Spleen (tissue), 11 donors: ENCODE measurements around the gene IER5. TPM values are rescaled to one million over a fixed set of nuclear protein-coding genes. Genes with fewer than 3 reads are reported as not detected.

Experiments used
- DNase-seq: peaks from one replicate; pipeline ENCODE4 v3.0.0-alpha.2; 2020
- H3K27ac ChIP-seq, 8 donors: fragments of 200-600 bp; sonication (generic) in 7 of 8; 1 replicate in 4 of 8; 2 replicates in 4 of 8; pipeline versions ENCODE4 v1.5.0 to v1.8.0; 2016 to 2021; ENCODE audit warnings: inconsistent platforms in 4 of 8, mild to moderate bottlenecking in 4 of 8, moderate library complexity in 1 of 8
- H3K27me3 ChIP-seq, 7 donors: fragments of 200-600 bp; sonication (generic) in 6 of 7; replicated peaks in 1 of 7; 1 replicate in 4 of 7; 2 replicates in 3 of 7; pipeline versions ENCODE4 v1.5.0 to v1.8.0; 2016 to 2021; ENCODE audit warnings: inconsistent platforms in 3 of 7, mild to moderate bottlenecking in 1 of 7
- H3K36me3 ChIP-seq, 6 donors: fragments of 200-600 bp; sonication (generic) in 5 of 6; 1 replicate in 4 of 6; 2 replicates in 2 of 6; pipeline versions ENCODE4 v1.5.0 to v1.8.0; 2016 to 2021; ENCODE audit warnings: inconsistent platforms in 2 of 6
- H3K4me1 ChIP-seq, 6 donors: fragments of 200-600 bp; sonication (generic) in 5 of 6; 1 replicate in 3 of 6; 2 replicates in 3 of 6; pipeline versions ENCODE4 v1.5.0 to v1.8.0; 2016 to 2021; ENCODE audit warnings: inconsistent platforms in 3 of 6
- H3K4me3 ChIP-seq, 8 donors: fragments of 200-600 bp; sonication (generic) in 7 of 8; 1 replicate in 4 of 8; 2 replicates in 4 of 8; pipeline versions ENCODE4 v1.5.0 to v1.8.0; 2016 to 2021; ENCODE audit warnings: inconsistent platforms in 4 of 8, mild to moderate bottlenecking in 4 of 8, moderate library complexity in 2 of 8
- H3K9me3 ChIP-seq, 8 donors: fragments of 200-600 bp; sonication (generic) in 7 of 8; 1 replicate in 4 of 8; 2 replicates in 4 of 8; pipeline versions ENCODE4 v1.5.0 to v1.8.0; 2016 to 2021; ENCODE audit warnings: inconsistent platforms in 4 of 8
- CTCF ChIP-seq, 11 experiments: fragments of 200-600 bp in 7 of 11; fragments of 450-650 bp in 4 of 11; sonication (generic) in 4 of 11; IDR thresholded peaks in 8 of 11; conservative IDR thresholded peaks in 3 of 11; 1 replicate in 7 of 11; 2 replicates in 4 of 11; pipeline versions ENCODE4 v1.4.0 to v1.8.0; 2016 to 2021; ENCODE audit warnings: antibody characterized with exemption in 11 of 11, inconsistent platforms in 4 of 11, mild to moderate bottlenecking in 1 of 11
- POLR2A ChIP-seq, 3 donors: fragments of 450-650 bp; IDR thresholded peaks; one replicate each; pipeline ENCODE4 v1.5.1; 2017; ENCODE audit warnings: antibody characterized with exemption in 3 of 3, mild to moderate bottlenecking in 1 of 3
- POLR2AphosphoS5 ChIP-seq, 3 donors: sonication (generic); formaldehyde crosslinking; IDR thresholded peaks; one replicate each; pipeline ENCODE4 v1.5.1; 2017; ENCODE audit warnings: antibody characterized with exemption in 3 of 3
- WGBS, 5 donors: extraction: QIAGEN DNeasy Blood & Tissue Kit in 3 of 5; methylation state at CpG; one replicate each; pipeline versions ENCODE4 v1.1.5 to v1.1.7; 2013 to 2018; 5-methylcytosine and 5-hydroxymethylcytosine counted together
- intact Hi-C: fragments of 100-400 bp; cut with DNase I; formaldehyde crosslinking; loops from one replicate; pipeline ENCODE4 v1.15.0; 2023; ENCODE audit warnings: low total_unique reads
- polyA plus RNA-seq, 3 donors: library from polyadenylated mRNA; stranded (reverse); fragments of 200-250 nt; gene quantifications; one replicate each; pipeline ENCODE4 v1.2.1, GENCODE V29; 2013
- total RNA-seq, 7 donors: library from RNA; depleted of rRNA in 3 of 7; stranded (reverse); fragments of >200 nt in 3 of 7; fragmentation: NEBNext Ultra II Directional in 4 of 7; extraction: Animal tissue kit (Norgen Biotek cat#: 25700) in 4 of 7; gene quantifications; one replicate each; pipeline versions ENCODE4 v1.1.0 to v1.2.1, GENCODE V29; 2016 to 2021
- donor health status: healthy with polysubstance abuse.
- donor health status: DM: no; HTN: no; CAD: no; lungs with moderate emphysema.
- donor health status: DM: no; HTN: no; CAD: no.
- donor health status: Bipolar disorder and iron deficiency.
- donor health status: healthy.
- donor health status: DM: no; HTN: no; CAD: no.
- donor health status: DM: yes; HTN: yes; CAD: no.

Gene IER5
- total and polyA plus RNA-seq, 10 donors = 21.3 to 62.3 (median 36.7) TPM

- 57 to 83% (median 74%) methylated on average over 2 of the region's 2 CpGs for WGBS, 5 donors
- Histone ChIP-seq H3K27ac (peak overlapping the region in 3 of 8 donors; percentile 74 to 85 (median 84)), H3K4me1 (peaks cover 3 to 34% (median 20%) of the 10 kb centered on the region in 6 donors), H3K36me3 (peaks cover 0 to 37% (median 11%) of the 10 kb centered on the region in 6 donors), H3K27me3 (no peaks in the 10 kb centered on the region), H3K4me3 (no peak overlapping the region), H3K9me3 (peaks cover 0 to 15% (median 8%) of the 10 kb centered on the region in 8 donors)
- intact Hi-C loops = no loop called here
- DNase-seq = no peak
- TF ChIP-seq CTCF (IDR thresholded peaks at IDR 0.05 in 8 of 11, conservative IDR thresholded peaks at IDR 0.05 in 3 of 11) (no peak), POLR2AphosphoS5 (IDR thresholded peaks at IDR 0.05) (no peak), POLR2A (IDR thresholded peaks at IDR 0.05) (no peak)
These were observed 27.0 kb upstream of the IER5 start for GRCh38 chr1:181061487-181061886.

GRCh38 chr1:181061891-181062835 is 26.3 kb upstream of the IER5 start:
- Histone ChIP-seq H3K27me3 (no peaks in the 10 kb centered on the region), H3K27ac (peak overlapping the region; percentile 41 to 85 (median 66)), H3K4me3 (peak overlapping the region in 4 of 8 donors; percentile 10 to 52 (median 14)), H3K36me3 (peaks cover 0 to 30% (median 7%) of the 10 kb centered on the region in 6 donors), H3K4me1 (peaks cover 3 to 34% (median 20%) of the 10 kb centered on the region in 6 donors), H3K9me3 (peaks cover 0 to 15% (median 8%) of the 10 kb centered on the region in 8 donors)
- peak; percentile 85 for DNase-seq
- WGBS, 5 donors = 27 to 47% (median 29%) methylated on average over 15 of the region's 15 CpGs
- no peak for TF ChIP-seq CTCF (IDR thresholded peaks at IDR 0.05 in 8 of 11, conservative IDR thresholded peaks at IDR 0.05 in 3 of 11)
- TF ChIP-seq POLR2A (IDR thresholded peaks at IDR 0.05) = no peak
- peak; percentile 41 to 70 (median 59) for TF ChIP-seq POLR2AphosphoS5 (IDR thresholded peaks at IDR 0.05)
- intact Hi-C loops = no loop called here

GRCh38 chr1:181062836-181063428 is 25.6 kb upstream of the IER5 start:
- intact Hi-C loops = no loop called here
- 28 to 38% (median 35%) methylated on average over 6 of the region's 6 CpGs for WGBS, 5 donors
- DNase-seq = no peak

More at GRCh38 chr1:181062836-181063428, 25.6 kb upstream of the IER5 start:
- Histone ChIP-seq H3K27me3 (no peaks in the 10 kb centered on the region), H3K4me1 (peaks cover 3 to 34% (median 20%) of the 10 kb centered on the region in 6 donors), H3K4me3 (peak overlapping the region in 3 of 8 donors; percentile 10 to 52 (median 12)), H3K9me3 (peaks cover 0 to 15% (median 8%) of the 10 kb centered on the region in 8 donors), H3K27ac (peak overlapping the region; percentile 41 to 85 (median 66)), H3K36me3 (peaks cover 0 to 22% (median 6%) of the 10 kb centered on the region in 6 donors)
- TF ChIP-seq POLR2AphosphoS5 (IDR thresholded peaks at IDR 0.05) (no peak), CTCF (IDR thresholded peaks at IDR 0.05 in 8 of 11, conservative IDR thresholded peaks at IDR 0.05 in 3 of 11) (no peak), POLR2A (IDR thresholded peaks at IDR 0.05) (no peak)
